OCI-LY3 (cell line): ENCODE results near the gene TMEM88.

Source experiments
- CTCF ChIP-seq: fragments of 200-600, 300-600 bp; sonication (generic); IDR thresholded peaks from 2 replicates; pipeline ENCODE4 v1.5.1; 2014; ENCODE audit warnings: antibody characterized with exemption, low read length, low read depth
- EZH2phosphoT487 ChIP-seq: fragments of 200-600 bp; shearing (Covaris generic); IDR thresholded peaks from 2 replicates; pipeline ENCODE4 v1.6.1; 2018; ENCODE audit warnings: antibody characterized with exemption, mixed run types, low read depth

- TF ChIP-seq CTCF (peak; percentile 72), EZH2phosphoT487 (no peak)
These were observed 19.7 kb upstream of the TMEM88 start for GRCh38 chr17:7834957-7835813.
